HEK293 (cell line): Measurements from ENCODE around the gene CA6.

Experiments used
- CTCF ChIA-PET: fragments of 350-600 bp; formaldehyde crosslinking; extraction: SDS; loops from one replicate; lab custom pipeline; 2021; ENCODE audit warnings: antibody characterized with exemption; lab: Yijun Ruan, JAX
- POLR2A ChIA-PET: fragments of 300-600 bp; formaldehyde crosslinking; extraction: SDS; loops from one replicate; lab custom pipeline; 2020; ENCODE audit warnings: antibody characterized with exemption, inconsistent platforms; lab: Yijun Ruan, JAX
- H3K27ac ChIP-seq: fragments of 200-500 bp; sonication (Bioruptor generic); 2 replicates; pipeline ENCODE4 v1.5.1; 2014; ENCODE audit warnings: low read depth, low read length, control low read depth, inconsistent platforms; ENCODE audit errors: extremely low read depth
- H3K36me3 ChIP-seq, 2 experiments: fragments of 200-500 bp in 1 of 2; sonication (Bioruptor generic) in 1 of 2; 1 replicate in 1 of 2; 2 replicates in 1 of 2; pipeline ENCODE4 v1.5.1; 2014 to 2017; ENCODE audit warnings: inconsistent platforms in 2 of 2, low read length in 2 of 2; ENCODE audit not compliant: control insufficient read depth in 2 of 2, insufficient read depth in 1 of 2
- H3K4me1 ChIP-seq: fragments of 200-500 bp; sonication (Bioruptor generic); 2 replicates; pipeline ENCODE4 v1.5.1; 2014; ENCODE audit warnings: mild to moderate bottlenecking, low read length, inconsistent platforms; ENCODE audit not compliant: control insufficient read depth, insufficient read depth
- H3K4me3 ChIP-seq: 2 replicates; pipeline ENCODE4 v1.5.1; 2011; ENCODE audit warnings: low read depth, mild to moderate bottlenecking, control low read depth, low read length, moderate library complexity
- H3K9me3 ChIP-seq: fragments of 200-500 bp; sonication (Bioruptor generic); 2 replicates; pipeline ENCODE4 v1.5.1; 2014; ENCODE audit warnings: low read depth, low read length, inconsistent platforms; ENCODE audit not compliant: control insufficient read depth, insufficient read depth
- BCL6B ChIP-seq: fragments of 450-650 bp; formaldehyde crosslinking; IDR thresholded peaks from 2 replicates; pipeline ENCODE4 v1.5.1; 2017; ENCODE audit warnings: missing biosample characterization, missing genetic modification characterization
- GLI2 ChIP-seq: fragments of 450-650 bp; formaldehyde crosslinking; IDR thresholded peaks from 2 replicates; pipeline ENCODE4; 2017; ENCODE audit warnings: missing biosample characterization, missing genetic modification characterization, low read depth, borderline replicate concordance
- ZBTB44 ChIP-seq: fragments of 450-650 bp; IDR thresholded peaks from 2 replicates; pipeline ENCODE4 v1.5.1; 2018; ENCODE audit warnings: missing biosample characterization, mild to moderate bottlenecking, missing genetic modification characterization
- ZBTB8A ChIP-seq: fragments of 450-650 bp; formaldehyde crosslinking; IDR thresholded peaks from 2 replicates; pipeline ENCODE4 v1.5.1; 2016; ENCODE audit warnings: missing biosample characterization, missing genetic modification characterization
- ZFHX2 ChIP-seq: fragments of 450-650 bp; formaldehyde crosslinking; conservative IDR thresholded peaks from 2 replicates; pipeline ENCODE4 v1.5.1; 2016; ENCODE audit warnings: missing biosample characterization, missing genetic modification characterization
- ZFP37 ChIP-seq: fragments of 450-650 bp; formaldehyde crosslinking; IDR thresholded peaks from 2 replicates; pipeline ENCODE4 v1.5.1; 2016; ENCODE audit warnings: missing biosample characterization, missing genetic modification characterization
- ZFP41 ChIP-seq: fragments of 450-650 bp; formaldehyde crosslinking; IDR thresholded peaks from 2 replicates; pipeline ENCODE4 v1.5.1; 2016; ENCODE audit warnings: missing biosample characterization, missing genetic modification characterization, borderline replicate concordance
- ZNF112 ChIP-seq: fragments of 450-650 bp; formaldehyde crosslinking; IDR thresholded peaks from 2 replicates; pipeline ENCODE4 v1.5.0; 2017; ENCODE audit warnings: missing biosample characterization, missing genetic modification characterization
- ZNF140 ChIP-seq: fragments of 450-650 bp; formaldehyde crosslinking; IDR thresholded peaks from 2 replicates; pipeline ENCODE4 v1.5.1; 2016; ENCODE audit warnings: missing biosample characterization, missing genetic modification characterization
- ZNF16 ChIP-seq: fragments of 450-650 bp; formaldehyde crosslinking; IDR thresholded peaks from 2 replicates; pipeline ENCODE4 v1.5.1; 2016; ENCODE audit warnings: low read depth, missing biosample characterization, missing genetic modification characterization
- ZNF211 ChIP-seq: fragments of 450-650 bp; formaldehyde crosslinking; IDR thresholded peaks from 2 replicates; pipeline ENCODE4 v1.5.1; 2016; ENCODE audit warnings: low read depth, missing biosample characterization, missing genetic modification characterization
- ZNF391 ChIP-seq: fragments of 450-650 bp; formaldehyde crosslinking; IDR thresholded peaks from 2 replicates; pipeline ENCODE4 v1.5.1; 2016; ENCODE audit warnings: low read depth, missing biosample characterization, missing genetic modification characterization, borderline replicate concordance
- ZNF530 ChIP-seq: fragments of 450-650 bp; formaldehyde crosslinking; IDR thresholded peaks from 2 replicates; pipeline ENCODE4 v1.5.1; 2016; ENCODE audit warnings: low read depth, missing biosample characterization, missing genetic modification characterization
- ZNF658 ChIP-seq: fragments of 450-650 bp; formaldehyde crosslinking; IDR thresholded peaks from 2 replicates; pipeline ENCODE4; 2016; ENCODE audit warnings: missing biosample characterization, missing genetic modification characterization
- ZNF670 ChIP-seq: fragments of 450-650 bp; formaldehyde crosslinking; IDR thresholded peaks from 2 replicates; pipeline ENCODE4 v1.5.1; 2016; ENCODE audit warnings: missing biosample characterization, missing genetic modification characterization, low read depth
- TF ChIP-seq, protein P1 (sequence below): fragments of 450-650 bp; formaldehyde crosslinking; IDR thresholded peaks from 2 replicates; pipeline ENCODE4 v1.5.1; 2016; ENCODE audit warnings: missing biosample characterization, missing genetic modification characterization
- TF ChIP-seq, protein P2 (sequence below): fragments of 450-650 bp; formaldehyde crosslinking; IDR thresholded peaks from 2 replicates; pipeline ENCODE4 v1.5.1; 2017; ENCODE audit warnings: missing biosample characterization, missing genetic modification characterization
- TF ChIP-seq, protein P3 (sequence below): fragments of 450-650 bp; formaldehyde crosslinking; IDR thresholded peaks from 2 replicates; pipeline ENCODE4 v1.5.1; 2016; ENCODE audit warnings: missing biosample characterization, missing genetic modification characterization
- TF ChIP-seq, protein P4 (sequence below): fragments of 450-650 bp; formaldehyde crosslinking; IDR thresholded peaks from 2 replicates; pipeline ENCODE4 v1.5.1; 2016; ENCODE audit warnings: missing biosample characterization, missing genetic modification characterization, borderline replicate concordance

Gene CA6

DNA sequence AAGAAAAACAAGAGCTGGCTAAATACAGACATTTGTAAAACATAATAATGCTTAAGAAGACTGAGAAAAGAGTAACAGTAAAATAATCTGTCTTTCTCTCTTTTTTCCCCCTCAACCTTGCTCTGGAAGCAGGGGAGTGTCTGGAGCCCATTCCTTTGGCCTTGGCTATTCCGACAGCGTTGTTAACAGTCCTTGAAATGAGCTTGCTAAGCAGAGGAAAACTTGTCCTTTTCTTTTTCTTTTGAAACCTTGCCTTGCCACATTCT lies 6.7 kb upstream of the CA6 start:
- CTCF ChIA-PET = interaction anchor here (0.7 to 1.7 kb wide), 2 partner anchors 24 to 447 kb away, joined by 3 to 7 read pairs; no protein-coding TSS in a partner anchor
- Histone ChIP-seq H3K36me3 (no peaks in the 10 kb centered on the region), H3K4me1 (no peaks in the 10 kb centered on the region), H3K27ac (no peak overlapping the region), H3K9me3 (no peaks in the 10 kb centered on the region), H3K4me3 (no peak overlapping the region)
- TF ChIP-seq ZFP37 (tag by site-specific recombination) (no peak), ZNF391 (tag by site-specific recombination) (no peak), ZBTB8A (tag by site-specific recombination) (no peak), ZNF211 (no peak), ZFHX2 (tag by site-specific recombination) (no peak), BCL6B (tag by site-specific recombination) (no peak), ZBTB44 (no peak), ZNF112 (tag by site-specific recombination) (no peak), ZNF670 (no peak), ZNF658 (no peak), ZNF140 (tag by site-specific recombination) (no peak), ZNF530 (no peak), ZNF16 (tag by site-specific recombination) (no peak), ZFP41 (tag by site-specific recombination) (no peak), GLI2 (tag by site-specific recombination) (no peak)
- TF ChIP-seq, protein P1, sequence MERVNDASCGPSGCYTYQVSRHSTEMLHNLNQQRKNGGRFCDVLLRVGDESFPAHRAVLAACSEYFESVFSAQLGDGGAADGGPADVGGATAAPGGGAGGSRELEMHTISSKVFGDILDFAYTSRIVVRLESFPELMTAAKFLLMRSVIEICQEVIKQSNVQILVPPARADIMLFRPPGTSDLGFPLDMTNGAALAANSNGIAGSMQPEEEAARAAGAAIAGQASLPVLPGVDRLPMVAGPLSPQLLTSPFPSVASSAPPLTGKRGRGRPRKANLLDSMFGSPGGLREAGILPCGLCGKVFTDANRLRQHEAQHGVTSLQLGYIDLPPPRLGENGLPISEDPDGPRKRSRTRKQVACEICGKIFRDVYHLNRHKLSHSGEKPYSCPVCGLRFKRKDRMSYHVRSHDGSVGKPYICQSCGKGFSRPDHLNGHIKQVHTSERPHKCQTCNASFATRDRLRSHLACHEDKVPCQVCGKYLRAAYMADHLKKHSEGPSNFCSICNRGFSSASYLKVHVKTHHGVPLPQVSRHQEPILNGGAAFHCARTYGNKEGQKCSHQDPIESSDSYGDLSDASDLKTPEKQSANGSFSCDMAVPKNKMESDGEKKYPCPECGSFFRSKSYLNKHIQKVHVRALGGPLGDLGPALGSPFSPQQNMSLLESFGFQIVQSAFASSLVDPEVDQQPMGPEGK (tag by site-specific recombination) = no peak
- TF ChIP-seq, protein P2, sequence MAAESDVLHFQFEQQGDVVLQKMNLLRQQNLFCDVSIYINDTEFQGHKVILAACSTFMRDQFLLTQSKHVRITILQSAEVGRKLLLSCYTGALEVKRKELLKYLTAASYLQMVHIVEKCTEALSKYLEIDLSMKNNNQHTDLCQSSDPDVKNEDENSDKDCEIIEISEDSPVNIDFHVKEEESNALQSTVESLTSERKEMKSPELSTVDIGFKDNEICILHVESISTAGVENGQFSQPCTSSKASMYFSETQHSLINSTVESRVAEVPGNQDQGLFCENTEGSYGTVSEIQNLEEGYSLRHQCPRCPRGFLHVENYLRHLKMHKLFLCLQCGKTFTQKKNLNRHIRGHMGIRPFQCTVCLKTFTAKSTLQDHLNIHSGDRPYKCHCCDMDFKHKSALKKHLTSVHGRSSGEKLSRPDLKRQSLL (tag by site-specific recombination) = no peak
- TF ChIP-seq, protein P3, sequence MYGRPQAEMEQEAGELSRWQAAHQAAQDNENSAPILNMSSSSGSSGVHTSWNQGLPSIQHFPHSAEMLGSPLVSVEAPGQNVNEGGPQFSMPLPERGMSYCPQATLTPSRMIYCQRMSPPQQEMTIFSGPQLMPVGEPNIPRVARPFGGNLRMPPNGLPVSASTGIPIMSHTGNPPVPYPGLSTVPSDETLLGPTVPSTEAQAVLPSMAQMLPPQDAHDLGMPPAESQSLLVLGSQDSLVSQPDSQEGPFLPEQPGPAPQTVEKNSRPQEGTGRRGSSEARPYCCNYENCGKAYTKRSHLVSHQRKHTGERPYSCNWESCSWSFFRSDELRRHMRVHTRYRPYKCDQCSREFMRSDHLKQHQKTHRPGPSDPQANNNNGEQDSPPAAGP (tag by site-specific recombination) = no peak
- TF ChIP-seq, protein P4, sequence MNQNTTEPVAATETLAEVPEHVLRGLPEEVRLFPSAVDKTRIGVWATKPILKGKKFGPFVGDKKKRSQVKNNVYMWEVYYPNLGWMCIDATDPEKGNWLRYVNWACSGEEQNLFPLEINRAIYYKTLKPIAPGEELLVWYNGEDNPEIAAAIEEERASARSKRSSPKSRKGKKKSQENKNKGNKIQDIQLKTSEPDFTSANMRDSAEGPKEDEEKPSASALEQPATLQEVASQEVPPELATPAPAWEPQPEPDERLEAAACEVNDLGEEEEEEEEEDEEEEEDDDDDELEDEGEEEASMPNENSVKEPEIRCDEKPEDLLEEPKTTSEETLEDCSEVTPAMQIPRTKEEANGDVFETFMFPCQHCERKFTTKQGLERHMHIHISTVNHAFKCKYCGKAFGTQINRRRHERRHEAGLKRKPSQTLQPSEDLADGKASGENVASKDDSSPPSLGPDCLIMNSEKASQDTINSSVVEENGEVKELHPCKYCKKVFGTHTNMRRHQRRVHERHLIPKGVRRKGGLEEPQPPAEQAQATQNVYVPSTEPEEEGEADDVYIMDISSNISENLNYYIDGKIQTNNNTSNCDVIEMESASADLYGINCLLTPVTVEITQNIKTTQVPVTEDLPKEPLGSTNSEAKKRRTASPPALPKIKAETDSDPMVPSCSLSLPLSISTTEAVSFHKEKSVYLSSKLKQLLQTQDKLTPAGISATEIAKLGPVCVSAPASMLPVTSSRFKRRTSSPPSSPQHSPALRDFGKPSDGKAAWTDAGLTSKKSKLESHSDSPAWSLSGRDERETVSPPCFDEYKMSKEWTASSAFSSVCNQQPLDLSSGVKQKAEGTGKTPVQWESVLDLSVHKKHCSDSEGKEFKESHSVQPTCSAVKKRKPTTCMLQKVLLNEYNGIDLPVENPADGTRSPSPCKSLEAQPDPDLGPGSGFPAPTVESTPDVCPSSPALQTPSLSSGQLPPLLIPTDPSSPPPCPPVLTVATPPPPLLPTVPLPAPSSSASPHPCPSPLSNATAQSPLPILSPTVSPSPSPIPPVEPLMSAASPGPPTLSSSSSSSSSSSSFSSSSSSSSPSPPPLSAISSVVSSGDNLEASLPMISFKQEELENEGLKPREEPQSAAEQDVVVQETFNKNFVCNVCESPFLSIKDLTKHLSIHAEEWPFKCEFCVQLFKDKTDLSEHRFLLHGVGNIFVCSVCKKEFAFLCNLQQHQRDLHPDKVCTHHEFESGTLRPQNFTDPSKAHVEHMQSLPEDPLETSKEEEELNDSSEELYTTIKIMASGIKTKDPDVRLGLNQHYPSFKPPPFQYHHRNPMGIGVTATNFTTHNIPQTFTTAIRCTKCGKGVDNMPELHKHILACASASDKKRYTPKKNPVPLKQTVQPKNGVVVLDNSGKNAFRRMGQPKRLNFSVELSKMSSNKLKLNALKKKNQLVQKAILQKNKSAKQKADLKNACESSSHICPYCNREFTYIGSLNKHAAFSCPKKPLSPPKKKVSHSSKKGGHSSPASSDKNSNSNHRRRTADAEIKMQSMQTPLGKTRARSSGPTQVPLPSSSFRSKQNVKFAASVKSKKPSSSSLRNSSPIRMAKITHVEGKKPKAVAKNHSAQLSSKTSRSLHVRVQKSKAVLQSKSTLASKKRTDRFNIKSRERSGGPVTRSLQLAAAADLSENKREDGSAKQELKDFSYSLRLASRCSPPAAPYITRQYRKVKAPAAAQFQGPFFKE (tag by site-specific recombination) = no peak
- POLR2A ChIA-PET = no interaction called here
